HepG2 (cell line): ENCODE measurements around the gene MAGI1. TPM values are rescaled to one million over a fixed set of nuclear protein-coding genes. Genes with fewer than 3 reads are reported as not detected.
A peak's percentile ranks its signal among the peaks of the same experiment; 100 is the strongest.

Experiments used
- GATAD2A ChIP-seq: IDR thresholded peaks from 2 replicates; pipeline ENCODE4 v1.6.1; 2016
- IKZF5 ChIP-seq: IDR thresholded peaks from 2 replicates; pipeline ENCODE4 v1.6.1; 2018; ENCODE audit warnings: missing genetic modification reagents, mild to moderate bottlenecking, missing compliant biosample characterization
- IRX3 ChIP-seq: sonication (generic); formaldehyde crosslinking; IDR thresholded peaks from 2 replicates; pipeline ENCODE4 v1.8.1; 2023; ENCODE audit warnings: mild to moderate bottlenecking, low read depth, missing genetic modification reagents, borderline replicate concordance
- KAT8 ChIP-seq: IDR thresholded peaks from 2 replicates; pipeline ENCODE4 v1.6.1; 2016; ENCODE audit warnings: missing genetic modification reagents, missing compliant biosample characterization
- KMT2B ChIP-seq: IDR thresholded peaks from 2 replicates; pipeline ENCODE4 v1.6.1; 2016; ENCODE audit warnings: missing genetic modification reagents, missing compliant biosample characterization
- MXD4 ChIP-seq: IDR thresholded peaks from 2 replicates; pipeline ENCODE4 v1.6.1; 2016; ENCODE audit warnings: mild to moderate bottlenecking, missing biosample characterization, missing genetic modification reagents
- NR2F6 ChIP-seq, 2 experiments: IDR thresholded peaks; 2 replicates each; pipeline ENCODE4 v1.6.1; 2016; ENCODE audit warnings: antibody characterized with exemption in 1 of 2, mild to moderate bottlenecking in 1 of 2
- SIN3A ChIP-seq: IDR thresholded peaks from 2 replicates; pipeline ENCODE4 v1.6.1; 2011; ENCODE audit warnings: low read depth, mild to moderate bottlenecking, control low read depth, low read length, borderline replicate concordance
- SKI ChIP-seq: fragments of 450-650 bp; IDR thresholded peaks from one replicate; pipeline ENCODE4 v1.6.1; 2018; ENCODE audit warnings: mild to moderate bottlenecking; ENCODE audit not compliant: partially characterized antibody
- SMARCE1 ChIP-seq: fragments of 450-650 bp; IDR thresholded peaks from 2 replicates; pipeline ENCODE4 v1.6.1; 2017; ENCODE audit warnings: borderline replicate concordance
- SOX13 ChIP-seq, 3 experiments: fragments of 450-650 bp in 1 of 3; sonication (generic) in 1 of 3; formaldehyde crosslinking in 1 of 3; IDR thresholded peaks in 2 of 3; conservative IDR thresholded peaks in 1 of 3; 2 replicates each; pipeline versions ENCODE4 v1.5.0 to v1.6.1; 2016 to 2020; ENCODE audit warnings: antibody characterized with exemption in 1 of 3, mild to moderate bottlenecking in 1 of 3, missing compliant biosample characterization in 1 of 3, missing genetic modification reagents in 1 of 3, moderate library complexity in 1 of 3
- TCF7 ChIP-seq: sonication (generic); IDR thresholded peaks from 2 replicates; pipeline ENCODE4 v1.6.1; 2016; ENCODE audit warnings: antibody characterized with exemption, low read depth
- ZBTB3 ChIP-seq: sonication (generic); formaldehyde crosslinking; IDR thresholded peaks from 2 replicates; pipeline ENCODE4 v1.4.0; 2020; ENCODE audit warnings: low read depth, mild to moderate bottlenecking, moderate library complexity, missing genetic modification reagents, borderline replicate concordance
- ZNF121 ChIP-seq: sonication (generic); formaldehyde crosslinking; IDR thresholded peaks from 2 replicates; pipeline ENCODE4 v1.5.0; 2020; ENCODE audit warnings: mild to moderate bottlenecking, missing genetic modification reagents
- ZNF124 ChIP-seq: sonication (generic); formaldehyde crosslinking; IDR thresholded peaks from 2 replicates; pipeline ENCODE4 v1.4.0; 2020; ENCODE audit warnings: missing genetic modification reagents
- ZNF207 ChIP-seq: fragments of 450-650 bp; IDR thresholded peaks from 2 replicates; pipeline ENCODE4 v1.6.1; 2016; ENCODE audit warnings: antibody characterized with exemption, borderline replicate concordance
- ZNF501 ChIP-seq: sonication (generic); formaldehyde crosslinking; IDR thresholded peaks from 2 replicates; pipeline ENCODE4 v1.5.1; 2020; ENCODE audit warnings: mild to moderate bottlenecking, moderate library complexity, missing genetic modification reagents
- polyA plus RNA-seq, 8 experiments: library from polyadenylated mRNA; depleted of rRNA in 3 of 8; stranded (reverse) in 7 of 8; unstranded in 1 of 8; fragments of >200 nt; fragmentation: Illumina TruSeq in 4 of 8; extraction: Trizol in 4 of 8; gene quantifications; 2 replicates each; pipeline versions ENCODE4 v1.2.1 to v1.2.3, GENCODE V29; 2011 to 2016; ENCODE audit warnings: low read depth in 4 of 8, missing spikeins in 1 of 8, mixed read lengths in 1 of 8; ENCODE audit not compliant: insufficient read depth in 1 of 8
- total RNA-seq, 5 experiments: library from RNA; depleted of rRNA; stranded (reverse); fragments of >200 nt; fragmentation: Illumina TruSeq; extraction: Trizol; gene quantifications; 2 replicates each; pipeline ENCODE4 v1.2.3, GENCODE V29; 2016; ENCODE audit warnings: low read depth in 1 of 5
- TF ChIP-seq, protein P1 (sequence below), 2 experiments: sonication (generic) in 1 of 2; formaldehyde crosslinking in 1 of 2; IDR thresholded peaks; 2 replicates each; pipeline versions ENCODE4 v1.4.0 to v1.6.1; 2016 to 2020; ENCODE audit warnings: borderline replicate concordance in 1 of 2, low read depth in 1 of 2, mild to moderate bottlenecking in 1 of 2, missing genetic modification reagents in 1 of 2
- TF ChIP-seq, protein P2 (sequence below): IDR thresholded peaks from 2 replicates; pipeline ENCODE4 v1.6.1; 2016; ENCODE audit warnings: mild to moderate bottlenecking
- TF ChIP-seq, protein P3 (sequence below): sonication (generic); formaldehyde crosslinking; IDR thresholded peaks from 2 replicates; pipeline ENCODE4 v1.5.1; 2020; ENCODE audit warnings: missing genetic modification reagents, mild to moderate bottlenecking, borderline replicate concordance

Gene MAGI1
- total and polyA plus RNA-seq, 2 of the 13 experiments (the other 11 are each of a cell fraction or from before 2014, with no cell fraction given): 22.2 to 26.0 TPM

DNA sequence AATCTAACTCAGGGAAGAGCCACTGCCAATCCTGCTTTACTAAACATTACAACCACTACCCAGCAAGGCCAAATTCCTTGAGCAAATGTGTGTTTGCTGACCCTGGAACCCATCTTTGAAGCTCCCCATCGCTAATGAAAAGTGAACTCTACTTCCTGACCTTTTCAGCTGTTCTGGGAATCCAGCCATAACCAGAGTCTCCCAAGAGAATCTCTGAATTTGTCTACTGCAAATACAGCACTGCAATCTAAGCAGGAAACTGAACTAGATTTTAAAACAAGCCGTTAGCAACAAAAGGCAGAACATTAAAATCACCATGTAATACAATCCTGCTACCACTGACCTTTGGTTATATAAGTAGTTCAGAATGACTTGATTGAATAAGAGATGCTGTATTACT lies 309.2 kb downstream of the MAGI1 start (continued):
- TF ChIP-seq, protein P1, sequence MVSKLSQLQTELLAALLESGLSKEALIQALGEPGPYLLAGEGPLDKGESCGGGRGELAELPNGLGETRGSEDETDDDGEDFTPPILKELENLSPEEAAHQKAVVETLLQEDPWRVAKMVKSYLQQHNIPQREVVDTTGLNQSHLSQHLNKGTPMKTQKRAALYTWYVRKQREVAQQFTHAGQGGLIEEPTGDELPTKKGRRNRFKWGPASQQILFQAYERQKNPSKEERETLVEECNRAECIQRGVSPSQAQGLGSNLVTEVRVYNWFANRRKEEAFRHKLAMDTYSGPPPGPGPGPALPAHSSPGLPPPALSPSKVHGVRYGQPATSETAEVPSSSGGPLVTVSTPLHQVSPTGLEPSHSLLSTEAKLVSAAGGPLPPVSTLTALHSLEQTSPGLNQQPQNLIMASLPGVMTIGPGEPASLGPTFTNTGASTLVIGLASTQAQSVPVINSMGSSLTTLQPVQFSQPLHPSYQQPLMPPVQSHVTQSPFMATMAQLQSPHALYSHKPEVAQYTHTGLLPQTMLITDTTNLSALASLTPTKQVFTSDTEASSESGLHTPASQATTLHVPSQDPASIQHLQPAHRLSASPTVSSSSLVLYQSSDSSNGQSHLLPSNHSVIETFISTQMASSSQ (IDR thresholded peaks at IDR 0.05; ENCODE audit: low read depth): no peak
- TF ChIP-seq, protein P1 (CRISPR knock-in tag; IDR thresholded peaks at IDR 0.05; ENCODE audit: borderline replicate concordance): peak; percentile 31; the same call in 1 of the 2 replicates
- TF ChIP-seq KAT8 (CRISPR knock-in tag) (0 out of 2 replicates have a peak, but pooled peaks have one; percentile 34), SKI (peak; percentile 12), ZNF121 (no peak), SMARCE1 (no peak), MXD4 (CRISPR knock-in tag) (0 out of 2 replicates have a peak, but pooled peaks have one; percentile 38), SOX13 (IDR thresholded peaks at IDR 0.05) (no peak), SOX13 (CRISPR knock-in tag; conservative IDR thresholded peaks at IDR 0.05 in 1 of 2, IDR thresholded peaks at IDR 0.05 in 1 of 2) (peak in 1 of 2 experiments; percentile 80; a peak in 2 of 4 replicates), KMT2B (0 out of 2 replicates have a peak, but pooled peaks have one; percentile 27), SIN3A (no peak), ZBTB3 (CRISPR knock-in tag) (no peak), ZNF501 (CRISPR knock-in tag) (no peak), IRX3 (CRISPR knock-in tag) (no peak), ZNF124 (CRISPR knock-in tag) (no peak), NR2F6 (IDR thresholded peaks at IDR 0.05) (peak; percentile 96), NR2F6 (CRISPR knock-in tag; IDR thresholded peaks at IDR 0.05) (peak; percentile 97), IKZF5 (CRISPR knock-in tag) (peak; percentile 62; the same call in 1 of the 2 replicates), ZNF207 (no peak), GATAD2A (peak; percentile 79), TCF7 (peak; percentile 77)
- TF ChIP-seq, protein P2, sequence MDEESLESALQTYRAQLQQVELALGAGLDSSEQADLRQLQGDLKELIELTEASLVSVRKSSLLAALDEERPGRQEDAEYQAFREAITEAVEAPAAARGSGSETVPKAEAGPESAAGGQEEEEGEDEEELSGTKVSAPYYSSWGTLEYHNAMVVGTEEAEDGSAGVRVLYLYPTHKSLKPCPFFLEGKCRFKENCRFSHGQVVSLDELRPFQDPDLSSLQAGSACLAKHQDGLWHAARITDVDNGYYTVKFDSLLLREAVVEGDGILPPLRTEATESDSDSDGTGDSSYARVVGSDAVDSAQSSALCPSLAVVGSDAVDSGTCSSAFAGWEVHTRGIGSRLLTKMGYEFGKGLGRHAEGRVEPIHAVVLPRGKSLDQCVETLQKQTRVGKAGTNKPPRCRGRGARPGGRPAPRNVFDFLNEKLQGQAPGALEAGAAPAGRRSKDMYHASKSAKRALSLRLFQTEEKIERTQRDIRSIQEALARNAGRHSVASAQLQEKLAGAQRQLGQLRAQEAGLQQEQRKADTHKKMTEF (CRISPR knock-in tag): peak; percentile 50; the same call in 1 of the 2 replicates
- TF ChIP-seq, protein P3, sequence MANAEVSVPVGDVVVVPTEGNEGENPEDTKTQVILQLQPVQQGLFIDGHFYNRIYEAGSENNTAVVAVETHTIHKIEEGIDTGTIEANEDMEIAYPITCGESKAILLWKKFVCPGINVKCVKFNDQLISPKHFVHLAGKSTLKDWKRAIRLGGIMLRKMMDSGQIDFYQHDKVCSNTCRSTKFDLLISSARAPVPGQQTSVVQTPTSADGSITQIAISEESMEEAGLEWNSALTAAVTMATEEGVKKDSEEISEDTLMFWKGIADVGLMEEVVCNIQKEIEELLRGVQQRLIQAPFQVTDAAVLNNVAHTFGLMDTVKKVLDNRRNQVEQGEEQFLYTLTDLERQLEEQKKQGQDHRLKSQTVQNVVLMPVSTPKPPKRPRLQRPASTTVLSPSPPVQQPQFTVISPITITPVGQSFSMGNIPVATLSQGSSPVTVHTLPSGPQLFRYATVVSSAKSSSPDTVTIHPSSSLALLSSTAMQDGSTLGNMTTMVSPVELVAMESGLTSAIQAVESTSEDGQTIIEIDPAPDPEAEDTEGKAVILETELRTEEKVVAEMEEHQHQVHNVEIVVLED (CRISPR knock-in tag): no peak
